ENCODE measurements around the gene TBL3.

The TBL3 gene

DNA sequence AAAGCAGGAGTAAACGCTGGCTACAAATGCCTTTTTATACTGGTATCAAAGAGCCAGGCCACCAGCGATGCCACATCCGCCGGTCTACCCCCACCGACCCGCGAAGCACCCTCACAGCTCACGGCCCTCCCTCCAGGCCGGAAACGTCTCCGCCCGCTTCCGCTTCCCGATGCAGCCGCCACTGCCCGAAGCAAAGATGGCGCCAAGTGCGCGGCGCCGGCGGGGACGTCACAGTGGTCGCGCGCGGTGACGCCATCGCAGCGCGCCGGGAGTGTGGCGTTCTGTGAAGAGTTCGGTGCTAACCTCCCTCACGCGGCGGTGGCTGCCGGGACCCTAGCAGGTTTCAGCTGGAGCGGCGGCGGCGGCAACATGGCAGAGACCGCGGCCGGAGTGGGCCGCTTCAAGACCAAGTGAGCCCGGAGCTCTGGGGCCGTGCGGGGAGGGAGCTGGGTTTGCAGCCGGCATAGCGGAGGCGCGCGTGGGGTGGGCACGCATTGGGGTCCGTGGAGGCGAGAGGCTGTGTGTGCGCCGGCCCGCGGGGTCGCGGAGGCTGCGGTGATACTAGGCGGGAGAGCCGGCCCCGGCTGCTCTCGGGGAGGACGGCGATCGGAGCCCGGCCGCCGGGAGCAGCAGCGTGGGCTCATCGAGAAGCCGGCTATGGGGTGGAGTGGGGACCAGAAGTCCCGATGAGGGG lies at the start of gene TBL3:
Gene TBL3, plus strand, starts transcription at position 258 of the 694 bp plus-strand sequence. Its CDS starts 112 bp downstream, at position 370.
- H3K4me3 ChIP-seq (replicated peaks; ENCODE audit: low read depth, low read length), result peak within 1 kb of the TSS; percentile 86
- peak; percentile 94 for DNase-seq (ENCODE audit: low read depth)
- TF ChIP-seq CTCF (IDR thresholded peaks at IDR 0.05; ENCODE audit: low read length, missing control alignments), result no peak

DNA sequence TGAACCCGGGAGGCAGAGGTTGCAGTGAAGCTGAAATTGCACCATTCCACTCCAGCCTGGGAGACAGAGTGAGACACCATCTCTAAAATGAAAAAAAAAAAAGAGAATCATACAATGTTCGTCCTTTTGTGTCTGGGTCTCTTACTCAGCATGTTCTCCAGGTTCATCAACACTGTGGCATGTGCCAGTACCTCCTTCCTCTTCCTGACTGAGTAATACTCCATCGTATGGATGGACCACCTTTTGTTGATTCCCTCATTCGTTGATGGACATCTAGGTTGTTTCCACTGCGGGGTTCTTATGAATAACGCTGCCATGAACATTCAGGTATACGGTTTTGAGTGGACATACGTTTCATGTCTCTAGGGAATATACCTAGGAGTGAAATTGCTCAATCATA lies 49.5 kb upstream of the TBL3 start:
- DNase-seq (ENCODE audit: low read depth), result no peak
- TF ChIP-seq CTCF (IDR thresholded peaks at IDR 0.05; ENCODE audit: low read length, missing control alignments), result no peak
- H3K4me3 ChIP-seq (replicated peaks; ENCODE audit: low read depth, low read length), result no peak overlapping the region

DNA sequence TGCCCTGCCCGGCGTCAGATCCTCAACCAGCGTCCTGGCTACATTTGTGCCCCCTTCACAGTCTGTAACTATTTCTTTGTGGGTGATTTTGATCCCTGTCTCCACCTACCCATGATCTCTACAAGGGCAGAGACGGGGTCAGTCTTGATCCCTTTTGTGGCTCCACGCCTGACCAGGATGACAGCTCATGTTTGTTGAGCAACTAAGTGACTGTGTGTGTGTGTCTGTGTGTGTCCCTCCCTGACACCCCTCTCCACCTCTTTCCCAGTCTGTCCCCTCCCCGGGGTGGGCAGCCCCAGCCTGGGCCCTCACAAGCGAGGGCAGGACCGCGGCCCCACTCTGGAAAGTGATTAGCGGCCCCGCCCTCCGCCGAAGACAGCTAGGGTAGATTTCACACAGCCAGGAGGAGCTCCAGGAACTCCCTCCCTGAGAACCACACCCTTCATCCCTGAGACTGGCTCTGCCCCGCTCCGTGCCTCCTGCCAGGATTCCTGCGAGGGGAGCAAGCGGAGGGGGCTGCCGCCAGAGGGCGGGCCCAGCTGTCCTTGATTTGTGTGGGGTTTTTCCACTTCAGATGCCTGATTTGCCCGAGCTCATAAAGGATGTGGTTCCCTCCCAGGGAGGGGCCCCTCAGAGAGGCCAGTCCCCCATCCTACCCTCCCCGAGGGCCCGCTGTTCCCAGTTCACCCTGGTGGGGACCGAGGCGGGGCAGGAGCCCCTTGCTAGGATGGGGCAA lies 48.4 kb upstream of the TBL3 start:
- H3K4me3 ChIP-seq (replicated peaks; ENCODE audit: low read depth, low read length), result no peak overlapping the region
- DNase-seq (ENCODE audit: low read depth), result peak; percentile 20
- peak; percentile 19 for TF ChIP-seq CTCF (IDR thresholded peaks at IDR 0.05; ENCODE audit: low read length, missing control alignments)

DNA sequence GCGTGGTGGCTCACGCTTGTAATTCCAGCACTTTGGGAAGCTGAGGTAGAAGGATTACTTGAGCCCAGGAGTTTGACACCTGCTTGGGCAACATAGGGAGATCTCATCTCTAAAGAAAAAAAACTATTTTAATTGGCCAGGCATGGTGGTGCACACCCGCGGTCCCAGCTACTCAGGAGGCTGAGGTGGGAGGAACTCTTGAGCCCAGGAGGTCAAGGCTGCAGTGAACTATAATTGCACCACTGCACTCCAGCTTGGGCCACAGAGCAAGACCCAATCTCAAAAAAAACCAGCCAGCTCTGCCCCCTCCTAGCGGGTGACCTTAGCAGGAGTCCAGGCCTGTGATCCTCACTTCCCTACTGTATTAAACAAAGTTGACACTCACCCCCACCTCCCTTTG lies 47.8 kb upstream of the TBL3 start:
- H3K4me3 ChIP-seq (replicated peaks; ENCODE audit: low read depth, low read length), result no peak overlapping the region
- no peak for DNase-seq (ENCODE audit: low read depth)
- no peak for TF ChIP-seq CTCF (IDR thresholded peaks at IDR 0.05; ENCODE audit: low read length, missing control alignments)

GRCh38 chr16:1926271-1926670 lies 45.6 kb upstream of the TBL3 start:
- no peak overlapping the region for H3K4me3 ChIP-seq (replicated peaks; ENCODE audit: low read depth, low read length)
- TF ChIP-seq CTCF (IDR thresholded peaks at IDR 0.05; ENCODE audit: low read length, missing control alignments), result no peak
- no peak for DNase-seq (ENCODE audit: low read depth)

DNA sequence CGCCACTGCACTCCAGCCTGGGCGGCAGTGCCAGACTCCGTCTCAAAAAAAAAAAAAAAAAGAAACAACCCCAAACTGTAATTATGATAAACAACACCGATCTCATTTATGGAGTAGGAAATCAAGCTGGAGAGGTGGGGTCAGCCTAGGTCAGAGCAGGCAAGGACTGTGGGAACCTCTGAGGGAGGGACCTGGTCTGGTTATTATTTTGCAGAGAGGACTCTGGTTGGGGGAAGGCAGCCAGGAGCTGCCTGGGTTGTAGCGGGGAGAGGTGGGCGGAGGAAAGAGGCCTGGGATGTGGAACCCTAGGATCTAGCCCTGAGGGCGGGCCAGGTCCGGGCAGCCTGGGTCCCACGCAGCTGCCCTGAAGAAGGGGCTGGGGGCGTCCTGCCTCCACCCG lies 42.7 kb upstream of the TBL3 start:
- DNase-seq (ENCODE audit: low read depth), result no peak
- TF ChIP-seq CTCF (IDR thresholded peaks at IDR 0.05; ENCODE audit: low read length, missing control alignments), result no peak
- H3K4me3 ChIP-seq (replicated peaks; ENCODE audit: low read depth, low read length), result peak overlapping the region; percentile 49

Measured in fibroblast of pulmonary artery (primary cell).